Stomach smooth muscle (tissue), 2 donors: Measurements from ENCODE around the gene ALPK3.

Experiments
- H3K27ac ChIP-seq: one replicate; pipeline ENCODE4 v1.7.0; 2013; ENCODE audit warnings: mild to moderate bottlenecking, low read length, inconsistent platforms
- H3K27me3 ChIP-seq, 2 donors: one replicate each; pipeline ENCODE4 v1.7.0; 2013; ENCODE audit warnings: low read length in 2 of 2; ENCODE audit not compliant: insufficient read depth in 2 of 2, control insufficient read depth in 1 of 2
- H3K36me3 ChIP-seq, 2 donors: one replicate each; pipeline ENCODE4 v1.7.0; 2013; ENCODE audit warnings: low read length in 2 of 2; ENCODE audit not compliant: control insufficient read depth in 2 of 2, insufficient read depth in 2 of 2
- H3K4me1 ChIP-seq: one replicate; pipeline ENCODE4 v1.7.0; 2013; ENCODE audit warnings: low read length; ENCODE audit not compliant: control insufficient read depth, insufficient read depth
- H3K4me3 ChIP-seq, 2 donors: one replicate each; pipeline ENCODE4 v1.7.0; 2013; ENCODE audit warnings: low read length in 2 of 2
- H3K9ac ChIP-seq, 2 donors: one replicate each; pipeline ENCODE4 v1.7.0; 2013; ENCODE audit warnings: low read length in 2 of 2, mild to moderate bottlenecking in 1 of 2
- H3K9me3 ChIP-seq, 2 donors: one replicate each; pipeline ENCODE4 v1.7.0; 2013; ENCODE audit warnings: low read length in 2 of 2; ENCODE audit not compliant: control insufficient read depth in 2 of 2
- donor health status: healthy.
- donor health status: Pancreatic carcinoma.

Gene ALPK3

GRCh38 chr15:84812842-84813241, 4.3 kb upstream of the ALPK3 start:
- Histone ChIP-seq H3K9me3 (no peaks in the 10 kb centered on the region), H3K27me3 (no peaks in the 10 kb centered on the region), H3K4me3 (no peak overlapping the region), H3K4me1 (peaks cover 10% of the 10 kb centered on the region), H3K27ac (no peak overlapping the region), H3K9ac (no peak overlapping the region), H3K36me3 (peaks cover 3 to 4% of the 10 kb centered on the region in 2 donors)

GRCh38 chr15:84813435-84813834, 3.7 kb upstream of the ALPK3 start:
- Histone ChIP-seq H3K4me1 (peaks cover 16% of the 10 kb centered on the region), H3K27ac (no peak overlapping the region), H3K27me3 (no peaks in the 10 kb centered on the region), H3K9me3 (no peaks in the 10 kb centered on the region), H3K4me3 (no peak overlapping the region), H3K36me3 (peaks cover 3 to 4% of the 10 kb centered on the region in 2 donors), H3K9ac (no peak overlapping the region)

DNA sequence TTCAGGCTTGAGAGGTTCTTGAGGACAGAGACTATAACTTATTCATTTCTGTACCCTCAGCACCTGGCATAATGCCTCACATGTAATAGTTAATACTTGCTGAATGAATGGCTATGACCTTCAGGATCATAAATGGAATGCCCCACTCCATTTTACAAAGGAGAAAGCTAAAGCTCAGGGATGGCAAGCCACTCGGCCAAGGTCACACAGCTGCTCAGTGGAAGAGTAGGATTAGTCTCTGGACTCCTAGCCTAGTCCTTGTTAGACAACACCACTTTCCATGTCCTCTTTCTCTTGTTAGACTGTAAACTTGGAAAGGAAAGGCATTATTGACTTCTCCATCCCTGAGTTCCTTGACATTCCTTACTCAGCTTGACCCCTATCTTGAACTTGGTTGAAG, 3.2 kb upstream of the ALPK3 start:
- H3K4me3 ChIP-seq: no peak overlapping the region
- no peak overlapping the region for H3K27ac ChIP-seq
- no peaks in the 10 kb centered on the region for H3K27me3 ChIP-seq
- H3K4me1 ChIP-seq: peaks cover 21% of the 10 kb centered on the region
- no peak overlapping the region for H3K9ac ChIP-seq
- no peaks in the 10 kb centered on the region for H3K9me3 ChIP-seq
- peaks cover 0 to under 1% of the 10 kb centered on the region in 2 donors for H3K36me3 ChIP-seq

GRCh38 chr15:84814916-84815315, 2.2 kb upstream of the ALPK3 start:
- Histone ChIP-seq H3K27ac (no peak overlapping the region), H3K9ac (no peak overlapping the region), H3K4me1 (peaks cover 31% of the 10 kb centered on the region), H3K4me3 (no peak overlapping the region), H3K9me3 (no peaks in the 10 kb centered on the region), H3K27me3 (no peaks in the 10 kb centered on the region), H3K36me3 (no peaks in the 10 kb centered on the region)

GRCh38 chr15:84817466-84818081, 418 bp downstream of the ALPK3 start:
- H3K27me3 ChIP-seq: no peaks in the 10 kb centered on the region
- H3K9me3 ChIP-seq: no peaks in the 10 kb centered on the region
- H3K4me3 ChIP-seq: peak overlapping the region; percentile 50 to 76
- peak overlapping the region; percentile 81 to 87 for H3K9ac ChIP-seq
- peaks cover 0 to 4% of the 10 kb centered on the region in 2 donors for H3K36me3 ChIP-seq
- H3K4me1 ChIP-seq: peaks cover 54% of the 10 kb centered on the region
- peak overlapping the region; percentile 92 for H3K27ac ChIP-seq

DNA sequence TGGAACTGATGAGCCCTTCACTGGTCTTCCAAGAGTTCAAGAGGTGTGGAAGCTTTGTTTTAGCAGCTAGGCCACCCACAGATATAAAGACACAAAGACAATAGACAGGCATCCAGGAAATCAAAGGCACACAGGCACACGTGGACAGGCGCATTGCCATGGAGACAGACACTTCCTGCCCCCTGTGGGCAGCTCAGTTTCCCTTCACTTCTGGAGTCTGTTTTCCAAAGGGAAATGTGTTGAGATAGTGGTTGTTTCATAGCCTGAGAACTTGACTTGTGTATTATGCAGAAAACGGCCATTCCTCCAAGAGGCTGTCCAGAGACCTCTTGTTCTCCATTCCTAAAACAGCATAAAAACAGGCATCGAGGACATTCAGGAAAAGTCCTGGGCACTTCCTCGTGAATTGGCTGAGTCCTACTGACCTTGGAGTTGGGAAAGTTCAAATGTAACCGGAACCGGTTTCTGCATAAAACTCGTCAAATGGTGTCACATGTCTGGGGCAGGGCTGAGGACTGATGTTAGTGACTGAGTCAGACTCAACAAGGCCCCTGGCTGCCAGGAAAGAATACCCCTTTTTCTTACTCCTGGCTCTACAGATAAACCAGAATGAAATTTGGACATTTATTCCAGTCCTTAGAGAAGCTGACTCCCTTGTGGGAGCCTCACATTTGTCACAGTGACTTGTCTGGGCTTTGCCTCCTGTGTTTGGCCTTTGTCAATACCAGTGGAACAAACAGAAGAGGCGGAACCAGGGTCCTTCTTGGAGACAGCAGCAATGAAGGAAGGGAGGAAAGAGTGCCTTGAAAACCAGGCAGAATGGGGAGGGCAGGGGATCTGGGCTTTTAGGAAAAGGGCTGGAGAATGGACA, 1.3 kb downstream of the ALPK3 start:
- Histone ChIP-seq H3K4me3 (peak overlapping the region; percentile 50 to 76), H3K36me3 (peaks cover 0 to 7% of the 10 kb centered on the region in 2 donors), H3K4me1 (peaks cover 64% of the 10 kb centered on the region), H3K27me3 (no peaks in the 10 kb centered on the region), H3K9ac (peak overlapping the region; percentile 81 to 87), H3K27ac (peak overlapping the region; percentile 92), H3K9me3 (no peaks in the 10 kb centered on the region)

GRCh38 chr15:84819291-84819768, 2.2 kb downstream of the ALPK3 start:
- H3K9ac ChIP-seq: peak overlapping the region; percentile 9 to 13

GRCh38 chr15:84819791-84820190, 2.6 kb downstream of the ALPK3 start:
- Histone ChIP-seq H3K36me3 (peaks cover 0 to 7% of the 10 kb centered on the region in 2 donors), H3K4me3 (peak overlapping the region; percentile 32 to 76), H3K9me3 (no peaks in the 10 kb centered on the region), H3K27ac (peak overlapping the region; percentile 92), H3K27me3 (no peaks in the 10 kb centered on the region), H3K4me1 (peaks cover 76% of the 10 kb centered on the region), H3K9ac (peak overlapping the region in 1 of 2 donors; percentile 9)

More at GRCh38 chr15:84819291-84819768, 2.2 kb downstream of the ALPK3 start:
- Histone ChIP-seq H3K4me1 (peaks cover 72% of the 10 kb centered on the region), H3K9me3 (no peaks in the 10 kb centered on the region), H3K36me3 (peaks cover 0 to 7% of the 10 kb centered on the region in 2 donors), H3K4me3 (peak overlapping the region; percentile 32 to 76), H3K27me3 (no peaks in the 10 kb centered on the region), H3K27ac (peak overlapping the region; percentile 92)

DNA sequence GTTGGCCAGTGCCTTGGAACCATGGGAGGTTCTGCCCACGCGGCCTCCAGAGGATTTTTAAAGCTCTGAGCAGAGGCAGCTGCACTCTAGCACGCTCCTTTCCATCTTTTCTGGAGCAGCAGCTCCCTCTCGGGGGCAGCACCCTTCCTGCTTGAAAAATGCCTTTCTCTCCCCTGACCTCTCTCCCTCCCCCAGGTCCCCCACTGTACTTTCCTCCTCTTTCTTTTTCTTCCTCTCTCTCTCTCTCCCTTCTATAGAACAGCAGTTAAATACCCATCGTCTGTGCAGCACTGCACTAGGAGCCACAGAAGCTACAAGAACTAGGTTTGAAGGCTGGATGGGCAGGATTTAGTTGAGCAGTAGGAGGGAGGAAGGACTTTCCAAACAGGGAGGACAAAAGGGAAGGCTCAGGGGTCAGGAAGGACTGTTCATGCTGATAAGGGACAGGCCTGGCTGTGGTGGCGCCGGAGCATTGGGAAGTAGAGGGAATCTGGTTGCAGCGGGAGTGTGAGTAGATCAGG, 4.4 kb downstream of the ALPK3 start:
- H3K27ac ChIP-seq: peak overlapping the region; percentile 53
- no peak overlapping the region for H3K4me3 ChIP-seq
- no peaks in the 10 kb centered on the region for H3K9me3 ChIP-seq
- no peak overlapping the region for H3K9ac ChIP-seq
- no peaks in the 10 kb centered on the region for H3K27me3 ChIP-seq
- H3K36me3 ChIP-seq: peaks cover 0 to 9% of the 10 kb centered on the region in 2 donors
- peaks cover 85% of the 10 kb centered on the region for H3K4me1 ChIP-seq

DNA sequence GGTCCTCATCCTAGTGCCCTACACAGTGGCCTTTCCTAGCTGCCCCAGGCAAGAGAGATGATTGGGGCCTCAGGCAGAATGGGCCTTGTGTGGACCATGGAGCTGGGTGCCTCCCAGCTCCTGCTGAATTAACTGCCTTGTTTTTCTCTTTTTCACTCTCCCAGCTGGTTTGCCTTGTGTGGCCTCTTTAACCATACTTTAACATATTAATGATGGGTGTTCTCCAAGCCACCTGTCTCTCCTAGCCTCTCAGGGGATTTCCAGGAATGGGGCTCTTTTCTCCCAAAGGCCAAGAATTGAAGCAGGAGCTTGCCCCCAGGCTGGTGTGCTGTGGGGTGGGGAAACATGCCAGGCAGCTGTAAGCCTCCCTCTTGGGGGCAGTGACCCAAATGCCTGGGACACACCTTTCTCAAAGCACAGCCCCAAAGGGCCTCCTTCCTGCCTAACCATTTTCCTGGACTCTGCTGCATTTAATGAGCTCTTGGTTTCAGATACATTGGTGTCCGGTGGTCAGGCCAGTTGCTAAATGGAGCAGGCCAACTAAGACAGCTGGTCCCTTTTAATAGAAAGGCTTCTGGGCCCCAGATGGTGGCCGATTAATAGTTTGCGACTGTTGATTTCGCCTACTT, 5.6 kb downstream of the ALPK3 start:
- H3K27me3 ChIP-seq: no peaks in the 10 kb centered on the region
- no peak overlapping the region for H3K9ac ChIP-seq
- peak overlapping the region; percentile 55 for H3K27ac ChIP-seq
- H3K36me3 ChIP-seq: peaks cover 0 to 12% of the 10 kb centered on the region in 2 donors
- H3K4me3 ChIP-seq: peak overlapping the region in 1 of 2 donors; percentile 22
- H3K4me1 ChIP-seq: peaks cover 88% of the 10 kb centered on the region
- no peaks in the 10 kb centered on the region for H3K9me3 ChIP-seq
